HG02885 (cell line): ENCODE data around the gene PGPEP1.
"Not testable (repeated sequence)": the region's sequence is repeated elsewhere in the genome, so short reads cannot be mapped to it uniquely, and the experiment has no call there.

Experiments used
- ATAC-seq: cut with Tn5 transposase; IDR thresholded peaks from one replicate; pipeline ENCODE4 v1.9.1; 2021; ENCODE audit warnings: mild to moderate bottlenecking; ENCODE audit not compliant: unreplicated experiment, poor library complexity

The PGPEP1 gene

GRCh38 chr19:18357041-18357440 is 16.6 kb downstream of the PGPEP1 start:
- no peak for ATAC-seq

DNA sequence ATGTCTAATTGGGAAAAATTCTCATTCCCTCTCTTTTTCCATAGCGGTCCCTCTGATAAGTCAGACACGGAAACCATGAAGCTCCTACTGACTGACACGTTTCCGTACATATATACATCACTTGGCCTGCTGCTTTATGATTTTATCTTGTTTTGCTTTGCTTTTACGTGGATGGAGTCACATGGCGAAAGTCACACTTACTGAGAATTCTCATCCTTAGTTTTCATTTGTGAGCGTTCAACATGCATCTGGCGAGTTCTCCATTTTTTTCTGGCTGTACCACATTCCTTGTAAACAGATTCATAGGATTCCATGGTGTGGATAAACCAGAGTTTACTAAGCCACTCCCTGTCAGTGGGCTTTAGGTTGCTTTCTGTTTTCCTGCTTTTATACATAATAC is 21.2 kb downstream of the PGPEP1 start:
- ATAC-seq, result no peak

- ATAC-seq, result no peak
Observed at GRCh38 chr19:18362934-18363542, 22.6 kb downstream of the PGPEP1 start.

DNA sequence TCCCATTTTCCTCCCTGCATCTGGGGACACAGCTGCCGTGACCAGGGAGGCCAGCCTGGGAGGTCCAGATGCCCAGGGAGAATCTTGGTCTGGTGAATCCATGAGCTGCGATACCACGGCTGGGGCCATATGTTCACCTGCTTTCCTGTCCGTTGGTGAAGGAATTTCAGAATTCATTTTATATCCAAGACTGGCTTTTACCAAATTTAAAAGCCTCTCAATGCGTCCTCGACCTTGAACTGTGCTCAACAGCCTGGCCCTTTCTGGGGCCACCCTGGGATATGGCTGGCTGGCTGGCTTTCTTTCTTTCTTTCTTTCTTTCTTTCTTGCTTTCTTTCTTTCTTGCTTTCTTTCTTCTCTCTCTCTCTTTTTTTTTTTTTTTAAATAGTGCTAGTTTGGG is 23.4 kb downstream of the PGPEP1 start:
- ATAC-seq, result no peak

GRCh38 chr19:18364277-18364825 is 24.0 kb downstream of the PGPEP1 start:
- not testable (repeated sequence) for ATAC-seq

- ATAC-seq, result no peak
Observed at GRCh38 chr19:18364826-18365528, 24.6 kb downstream of the PGPEP1 start.

DNA sequence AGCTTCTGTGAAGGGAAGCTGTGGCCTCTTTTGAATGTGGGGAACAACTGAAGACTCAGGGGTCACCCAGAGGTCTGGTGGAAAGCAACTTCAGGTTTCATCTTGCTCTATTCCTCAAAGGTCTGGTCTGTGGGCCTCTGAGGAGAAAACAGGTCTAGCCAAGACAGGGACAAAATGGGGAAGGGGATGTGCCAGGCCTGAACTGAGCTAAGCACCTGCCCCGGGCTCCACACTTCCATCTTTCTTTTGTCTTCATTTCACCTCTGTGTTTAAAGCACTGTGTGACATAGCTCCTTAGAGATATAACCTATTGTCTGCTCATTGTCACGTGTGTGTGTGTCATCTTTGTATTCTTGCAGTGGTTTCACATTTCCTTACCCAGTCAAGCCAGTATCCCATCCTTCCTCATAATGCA is 25.6 kb downstream of the PGPEP1 start:
- no peak for ATAC-seq

GRCh38 chr19:18368504-18369222 is 28.3 kb downstream of the PGPEP1 start:
- ATAC-seq, result no peak

DNA sequence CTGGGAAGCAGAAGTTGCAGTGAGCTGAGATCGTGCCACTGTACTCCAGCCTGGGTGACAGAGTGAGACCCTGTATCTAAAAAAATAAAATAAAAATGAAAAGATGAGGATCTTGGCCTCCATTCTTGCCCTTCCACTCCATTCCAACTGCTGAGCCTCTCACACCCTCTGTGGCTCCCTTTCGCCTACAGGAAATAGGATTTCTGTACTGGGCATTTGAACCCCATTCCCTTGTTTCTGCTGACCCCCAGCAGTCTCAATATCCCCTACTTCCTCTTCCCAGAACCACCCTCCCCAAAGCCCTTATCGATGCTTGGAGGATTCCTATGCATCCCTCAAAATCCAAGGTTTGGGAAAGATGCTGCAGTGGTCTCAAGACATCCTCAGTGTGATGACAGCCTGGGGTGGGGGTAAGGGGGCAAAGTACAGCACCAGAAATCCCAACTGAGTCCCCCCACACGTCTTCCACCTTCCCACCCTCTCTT is 33.1 kb downstream of the PGPEP1 start:
- ATAC-seq, result no peak

DNA sequence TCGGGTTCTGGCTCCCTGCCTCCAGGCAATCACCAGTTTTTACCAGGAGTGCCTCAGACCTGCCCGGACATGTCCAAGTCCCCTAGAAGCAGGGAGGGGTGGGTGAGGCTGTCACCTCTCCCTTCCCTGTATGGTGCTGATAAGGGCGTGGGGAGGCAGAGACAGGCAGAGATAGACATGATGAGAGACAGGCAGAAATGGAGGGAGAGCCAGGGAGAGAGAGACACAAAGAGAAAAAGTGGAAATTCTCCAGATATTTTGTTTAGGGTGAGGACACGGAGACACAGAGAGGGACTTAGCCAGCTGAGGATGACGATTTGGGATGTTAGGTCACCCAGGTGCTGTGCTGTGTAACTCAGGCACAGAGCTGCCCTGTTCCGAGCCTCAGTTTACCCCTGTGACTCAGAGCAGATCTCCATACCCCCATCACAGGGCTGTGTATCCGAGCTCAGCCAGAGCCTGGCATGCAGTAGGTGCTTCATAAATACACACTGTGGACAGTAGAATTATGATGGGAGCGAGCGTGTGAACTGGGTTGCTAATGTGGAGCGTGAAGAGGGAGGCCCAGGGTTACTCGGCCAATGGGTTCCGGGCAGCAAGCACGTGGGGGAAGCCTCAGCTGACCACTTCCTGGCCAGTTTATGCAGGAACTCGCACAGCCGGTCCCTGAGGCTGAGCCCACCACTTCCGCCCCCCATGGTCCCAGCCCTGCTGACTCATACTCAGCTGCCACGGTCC is 33.7 kb downstream of the PGPEP1 start:
- peak; percentile 84 for ATAC-seq

DNA sequence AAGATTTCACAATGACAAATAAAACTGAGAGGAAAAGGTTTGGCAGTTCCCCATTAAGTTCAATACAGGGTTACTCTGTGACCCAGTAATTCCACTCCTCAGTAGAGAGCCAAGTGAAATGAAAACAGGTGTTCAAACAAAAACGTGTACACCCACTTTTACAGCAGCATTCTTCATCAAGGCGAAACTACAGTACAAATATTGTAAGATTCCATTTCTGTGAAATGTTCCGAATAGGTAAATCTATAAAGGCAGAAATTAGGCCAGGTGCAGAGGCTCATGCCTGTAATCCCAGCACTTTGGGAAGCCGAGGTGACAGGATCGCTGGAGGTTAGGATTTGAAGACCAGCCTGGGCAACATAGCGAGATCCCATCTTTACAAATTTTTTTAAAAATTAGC is 36.6 kb downstream of the PGPEP1 start:
- ATAC-seq, result no peak

DNA sequence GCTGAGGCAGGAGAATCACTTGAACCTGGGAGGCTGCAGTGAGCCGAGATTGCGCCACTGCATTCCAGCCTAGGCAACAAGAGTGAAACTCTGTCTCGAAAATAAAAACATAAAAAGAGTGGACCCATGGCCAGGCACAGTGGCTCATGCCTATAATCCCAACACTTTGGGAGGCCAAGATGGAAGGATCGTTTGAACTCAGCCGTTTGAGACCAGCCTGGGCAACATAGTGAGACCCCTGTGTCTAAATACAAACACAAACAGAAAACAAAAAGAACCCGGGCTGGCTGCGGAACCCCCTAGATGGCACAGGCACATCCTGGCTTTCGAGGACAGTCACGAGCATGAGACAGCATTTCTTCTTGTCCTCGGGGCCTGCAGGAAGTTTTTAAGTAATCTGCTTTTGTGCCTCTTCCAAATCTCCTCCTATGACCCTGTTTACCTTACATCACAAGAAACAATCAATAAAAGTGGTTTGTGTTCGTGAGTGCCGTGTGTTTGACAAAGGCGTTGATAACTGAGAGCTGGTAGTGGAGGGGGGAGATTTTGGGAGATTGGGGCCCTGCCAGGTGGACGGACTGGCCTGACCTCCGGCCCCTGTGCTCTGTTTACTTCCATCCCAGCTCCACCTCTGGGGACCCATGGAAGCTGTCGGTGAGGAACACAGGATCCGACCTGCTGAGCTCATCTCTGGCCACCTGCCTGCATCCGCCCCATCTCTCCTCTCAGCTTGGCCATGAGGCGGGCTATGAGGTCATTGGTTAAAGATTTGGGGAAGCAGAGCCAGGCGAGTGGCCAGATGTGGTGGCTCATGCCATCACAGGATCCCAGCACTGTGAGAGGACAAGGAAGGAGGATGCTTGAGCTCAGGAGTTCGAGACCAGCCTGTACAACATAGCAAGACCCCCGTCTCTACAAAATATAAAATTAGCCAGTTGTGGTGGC is 39.7 kb downstream of the PGPEP1 start:
- no peak for ATAC-seq

- no peak for ATAC-seq
Observed at GRCh38 chr19:18380843-18381242, 40.4 kb downstream of the PGPEP1 start.

DNA sequence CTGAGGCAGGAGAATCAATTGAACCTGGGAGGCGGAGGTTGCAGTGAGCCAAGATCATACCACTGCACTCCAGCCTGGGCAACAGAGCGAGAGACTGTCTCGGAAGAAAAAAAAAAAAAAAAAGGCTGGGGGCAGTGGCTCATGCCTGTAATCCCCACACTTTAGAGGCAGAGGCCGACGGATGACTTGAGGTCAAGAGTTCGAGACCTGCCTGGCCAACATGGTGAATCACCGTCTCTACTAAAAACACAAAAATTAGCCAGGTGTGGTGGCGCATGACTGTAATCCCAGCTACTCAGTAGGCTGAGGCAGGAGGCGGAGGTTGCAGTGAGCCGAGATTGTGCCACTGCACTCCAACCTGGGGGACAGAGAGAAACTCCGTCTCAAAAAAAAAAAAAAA is 43.2 kb downstream of the PGPEP1 start:
- not testable (repeated sequence) for ATAC-seq

DNA sequence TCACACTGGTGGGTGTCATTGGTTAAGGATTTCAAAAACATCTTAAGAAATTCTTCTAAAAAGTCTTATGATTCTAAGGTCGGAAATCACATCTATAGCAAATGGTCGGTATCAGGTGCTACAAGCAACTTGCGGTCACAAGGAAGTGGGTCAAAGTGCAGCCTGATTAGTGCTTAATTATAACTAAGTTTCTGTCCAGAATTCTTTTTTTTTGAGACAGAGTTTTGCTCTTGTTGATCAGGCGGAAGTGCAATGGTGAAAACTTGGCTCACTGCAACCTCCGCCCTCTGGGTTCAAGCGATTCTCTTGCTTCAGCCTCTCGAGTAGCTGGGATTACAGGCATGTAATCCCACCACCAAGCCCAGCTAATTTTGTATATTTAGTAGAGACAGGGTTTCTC is 44.4 kb downstream of the PGPEP1 start:
- ATAC-seq, result no peak

- ATAC-seq, result no peak
Observed at GRCh38 chr19:18385359-18385674, 44.9 kb downstream of the PGPEP1 start.

DNA sequence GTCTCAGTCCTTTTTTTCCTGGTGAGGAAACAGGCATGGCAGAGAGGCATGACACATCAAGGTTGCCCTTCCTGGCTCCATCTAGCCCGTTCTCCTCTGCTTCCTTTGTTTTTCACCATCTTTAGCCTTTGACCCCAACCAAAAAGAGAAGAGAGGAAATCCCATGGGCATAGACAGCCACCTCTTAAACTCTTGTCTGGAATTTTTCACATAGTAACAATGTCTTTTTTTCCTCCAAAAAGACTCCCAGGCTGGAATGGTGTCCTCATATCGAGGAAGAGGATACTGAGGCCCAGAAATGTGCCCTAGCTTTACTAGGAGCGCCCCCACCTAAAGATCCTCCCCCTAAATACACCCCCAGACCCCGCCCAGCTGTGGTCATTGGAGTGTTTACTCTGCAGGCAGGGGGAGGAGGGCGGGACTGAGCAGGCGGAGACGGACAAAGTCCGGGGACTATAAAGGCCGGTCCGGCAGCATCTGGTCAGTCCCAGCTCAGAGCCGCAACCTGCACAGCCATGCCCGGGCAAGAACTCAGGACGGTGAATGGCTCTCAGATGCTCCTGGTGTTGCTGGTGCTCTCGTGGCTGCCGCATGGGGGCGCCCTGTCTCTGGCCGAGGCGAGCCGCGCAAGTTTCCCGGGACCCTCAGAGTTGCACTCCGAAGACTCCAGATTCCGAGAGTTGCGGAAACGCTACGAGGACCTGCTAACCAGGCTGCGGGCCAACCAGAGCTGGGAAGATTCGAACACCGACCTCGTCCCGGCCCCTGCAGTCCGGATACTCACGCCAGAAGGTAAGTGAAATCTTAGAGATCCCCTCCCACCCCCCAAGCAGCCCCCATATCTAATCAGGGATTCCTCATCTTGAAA is 45.5 kb downstream of the PGPEP1 start, which contains the start of gene GDF15:
Gene GDF15 (plus strand): TSS at position 484 of the 868 bp plus-strand sequence. CDS start 32 bp downstream, at position 516.
- no peak for ATAC-seq

- ATAC-seq, result no peak
Observed at GRCh38 chr19:18386543-18387271, 46.3 kb downstream of the PGPEP1 start.
